DOHH2 (cell line): ENCODE data around the gene GPATCH2.

ENCODE experiments used
- H3F3A ChIP-seq: fragments of 200-600 bp; sonication (generic), shearing (Covaris generic); 2 replicates; pipeline ENCODE4 v1.6.0; 2016; ENCODE audit warnings: antibody characterized with exemption, mild to moderate bottlenecking; ENCODE audit not compliant: control insufficient read depth, insufficient read depth
- H3K27ac ChIP-seq: fragments of 200-600 bp; sonication (generic); 2 replicates; pipeline ENCODE4 v1.5.1; 2014; ENCODE audit warnings: low read depth, mild to moderate bottlenecking, low read length, moderate library complexity
- H3K27me3 ChIP-seq: fragments of 200-600 bp; sonication (generic); 2 replicates; pipeline ENCODE4 v1.6.1; 2014; ENCODE audit warnings: mild to moderate bottlenecking, low read length, mixed read lengths; ENCODE audit not compliant: control insufficient read depth
- H3K36me3 ChIP-seq: fragments of 200-600 bp; sonication (generic); 2 replicates; pipeline ENCODE4 v1.6.1; 2014; ENCODE audit warnings: mild to moderate bottlenecking, low read length, moderate library complexity, mixed read lengths; ENCODE audit not compliant: control insufficient read depth
- H3K4me1 ChIP-seq: fragments of 200-600 bp; sonication (generic); 2 replicates; pipeline ENCODE4 v1.6.1; 2014; ENCODE audit warnings: mild to moderate bottlenecking, low read length, mixed read lengths; ENCODE audit not compliant: control insufficient read depth
- H3K4me2 ChIP-seq: fragments of 200-600 bp; sonication (generic); 2 replicates; pipeline ENCODE4 v1.6.0; 2014; ENCODE audit warnings: mild to moderate bottlenecking, low read length, moderate library complexity
- H3K4me3 ChIP-seq: fragments of 200-600 bp; sonication (generic); 2 replicates; pipeline ENCODE4 v1.5.1; 2014; ENCODE audit warnings: mild to moderate bottlenecking, low read length, mixed read lengths
- H3K79me2 ChIP-seq: fragments of 200-600 bp; sonication (generic); 2 replicates; pipeline ENCODE4 v1.6.1; 2014; ENCODE audit warnings: mild to moderate bottlenecking, low read length, mixed read lengths; ENCODE audit not compliant: control insufficient read depth
- H3K9me2 ChIP-seq: fragments of 200-600 bp; sonication (generic); replicated peaks from 2 replicates; pipeline ENCODE4 v1.6.1; 2014; ENCODE audit warnings: mild to moderate bottlenecking, low read length, mixed read lengths; ENCODE audit not compliant: control insufficient read depth
- H3K9me3 ChIP-seq: fragments of 200-600 bp; sonication (generic); 2 replicates; pipeline ENCODE4 v1.6.1; 2014; ENCODE audit warnings: antibody characterized with exemption, low read length, mixed read lengths; ENCODE audit not compliant: control insufficient read depth, insufficient read depth
- H4K20me1 ChIP-seq: fragments of 200-600 bp; sonication (generic); 2 replicates; pipeline ENCODE4 v1.6.0; 2014; ENCODE audit warnings: low read depth, mild to moderate bottlenecking, antibody characterized with exemption, low read length, moderate library complexity; ENCODE audit not compliant: control insufficient read depth, insufficient read depth
- CTCF ChIP-seq: fragments of 200-600 bp; sonication (generic); IDR thresholded peaks from one replicate; pipeline ENCODE4 v1.5.1; 2014; ENCODE audit warnings: antibody characterized with exemption, mild to moderate bottlenecking, low read depth, low read length; ENCODE audit not compliant: poor library complexity, severe bottlenecking
- EZH2phosphoT487 ChIP-seq: fragments of 200-600 bp; sonication (generic); IDR thresholded peaks from 2 replicates; pipeline ENCODE4 v1.6.1; 2017; ENCODE audit warnings: borderline replicate concordance, mild to moderate bottlenecking, antibody characterized with exemption, low read length, moderate library complexity, mixed read lengths

The GPATCH2 gene

GRCh38 chr1:217506878-217507277 lies 124.0 kb downstream of the GPATCH2 start:
- H3K4me2 ChIP-seq = no peak overlapping the region
- no peaks in the 10 kb centered on the region for H3F3A ChIP-seq
- TF ChIP-seq CTCF = no peak
- TF ChIP-seq EZH2phosphoT487 = no peak
- no peak overlapping the region for H3K27ac ChIP-seq
- H3K4me3 ChIP-seq = no peak overlapping the region
- no peaks in the 10 kb centered on the region for H3K36me3 ChIP-seq
- no peaks in the 10 kb centered on the region for H3K9me3 ChIP-seq
- no peaks in the 10 kb centered on the region for H3K79me2 ChIP-seq
- H3K9me2 ChIP-seq = no peaks in the 10 kb centered on the region
- H4K20me1 ChIP-seq = no peaks in the 10 kb centered on the region
- no peaks in the 10 kb centered on the region for H3K4me1 ChIP-seq
- no peaks in the 10 kb centered on the region for H3K27me3 ChIP-seq

GRCh38 chr1:217498209-217498608 lies 132.7 kb downstream of the GPATCH2 start:
- no peaks in the 10 kb centered on the region for H3K9me2 ChIP-seq
- no peaks in the 10 kb centered on the region for H3K36me3 ChIP-seq
- TF ChIP-seq CTCF = no peak
- no peak for TF ChIP-seq EZH2phosphoT487
- H3K27ac ChIP-seq = no peak overlapping the region
- no peaks in the 10 kb centered on the region for H3F3A ChIP-seq
- H3K9me3 ChIP-seq = no peaks in the 10 kb centered on the region
- H3K27me3 ChIP-seq = no peaks in the 10 kb centered on the region
- no peak overlapping the region for H3K4me3 ChIP-seq
- no peaks in the 10 kb centered on the region for H3K79me2 ChIP-seq
- no peak overlapping the region for H3K4me2 ChIP-seq
- no peaks in the 10 kb centered on the region for H3K4me1 ChIP-seq
- H4K20me1 ChIP-seq = no peaks in the 10 kb centered on the region

GRCh38 chr1:217495249-217495648 lies 135.6 kb downstream of the GPATCH2 start:
- H3K27me3 ChIP-seq = no peaks in the 10 kb centered on the region
- H3F3A ChIP-seq = no peaks in the 10 kb centered on the region
- H3K36me3 ChIP-seq = no peaks in the 10 kb centered on the region
- no peaks in the 10 kb centered on the region for H3K9me2 ChIP-seq
- no peaks in the 10 kb centered on the region for H3K79me2 ChIP-seq
- no peaks in the 10 kb centered on the region for H4K20me1 ChIP-seq
- H3K4me1 ChIP-seq = no peaks in the 10 kb centered on the region
- H3K27ac ChIP-seq = no peak overlapping the region
- no peaks in the 10 kb centered on the region for H3K9me3 ChIP-seq
- no peak overlapping the region for H3K4me2 ChIP-seq
- no peak overlapping the region for H3K4me3 ChIP-seq
- TF ChIP-seq CTCF (no peak), EZH2phosphoT487 (no peak)

GRCh38 chr1:217494767-217495166 lies 136.1 kb downstream of the GPATCH2 start:
- Histone ChIP-seq H3K4me2 (no peak overlapping the region), H3K36me3 (no peaks in the 10 kb centered on the region), H3K27ac (no peak overlapping the region)

More at GRCh38 chr1:217494767-217495166, 136.1 kb downstream of the GPATCH2 start:
- H3K79me2 ChIP-seq = no peaks in the 10 kb centered on the region
- H4K20me1 ChIP-seq = no peaks in the 10 kb centered on the region
- H3F3A ChIP-seq = no peaks in the 10 kb centered on the region
- H3K4me1 ChIP-seq = no peaks in the 10 kb centered on the region
- H3K9me3 ChIP-seq = no peaks in the 10 kb centered on the region
- no peaks in the 10 kb centered on the region for H3K9me2 ChIP-seq
- TF ChIP-seq CTCF (no peak), EZH2phosphoT487 (no peak)
- no peaks in the 10 kb centered on the region for H3K27me3 ChIP-seq
- no peak overlapping the region for H3K4me3 ChIP-seq
